Neuron (in vitro differentiated cells): ENCODE data around the gene RNLS.

ENCODE experiments used
- H2AFZ ChIP-seq: one replicate; pipeline ENCODE4 v1.6.1; 2013; ENCODE audit warnings: low read depth, mild to moderate bottlenecking, inconsistent platforms, low read length, moderate library complexity
- H3K27me3 ChIP-seq: one replicate; pipeline ENCODE4 v1.6.1; 2013; ENCODE audit warnings: low read length; ENCODE audit not compliant: insufficient read depth
- H3K36me3 ChIP-seq: one replicate; pipeline ENCODE4 v1.6.1; 2013; ENCODE audit warnings: low read length; ENCODE audit not compliant: insufficient read depth
- H3K4me1 ChIP-seq: one replicate; pipeline ENCODE4 v1.6.1; 2013; ENCODE audit warnings: low read length; ENCODE audit not compliant: insufficient read depth
- H3K4me3 ChIP-seq: 2 replicates; pipeline ENCODE4 v1.5.1; 2013; ENCODE audit warnings: mild to moderate bottlenecking, low read length, moderate library complexity
- H3K9me3 ChIP-seq: one replicate; pipeline ENCODE4 v1.6.1; 2013; ENCODE audit warnings: low read length

Gene RNLS

DNA sequence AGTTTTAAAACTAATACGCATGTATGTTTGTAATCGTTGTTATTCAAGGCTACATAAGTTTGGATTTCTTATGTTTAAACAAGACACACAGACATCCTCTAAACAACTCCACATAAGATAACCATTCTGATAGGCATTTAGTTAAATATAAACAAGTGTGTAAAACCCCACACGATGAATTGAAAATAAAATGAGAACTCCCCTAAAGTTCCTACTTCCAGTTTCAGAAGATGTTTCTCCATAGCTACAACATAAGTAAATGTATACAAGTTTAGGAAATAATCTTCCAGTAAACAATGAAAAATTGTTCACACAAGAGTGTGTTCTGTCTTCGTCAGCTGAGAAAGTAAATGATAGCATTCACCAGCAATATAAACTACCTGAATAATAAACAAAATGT is 246.8 kb downstream of the RNLS start:
- Histone ChIP-seq H3K9me3 (no peaks in the 10 kb centered on the region), H2AFZ (no peak overlapping the region), H3K27me3 (no peaks in the 10 kb centered on the region), H3K36me3 (no peaks in the 10 kb centered on the region), H3K4me3 (no peak overlapping the region), H3K4me1 (no peaks in the 10 kb centered on the region)

DNA sequence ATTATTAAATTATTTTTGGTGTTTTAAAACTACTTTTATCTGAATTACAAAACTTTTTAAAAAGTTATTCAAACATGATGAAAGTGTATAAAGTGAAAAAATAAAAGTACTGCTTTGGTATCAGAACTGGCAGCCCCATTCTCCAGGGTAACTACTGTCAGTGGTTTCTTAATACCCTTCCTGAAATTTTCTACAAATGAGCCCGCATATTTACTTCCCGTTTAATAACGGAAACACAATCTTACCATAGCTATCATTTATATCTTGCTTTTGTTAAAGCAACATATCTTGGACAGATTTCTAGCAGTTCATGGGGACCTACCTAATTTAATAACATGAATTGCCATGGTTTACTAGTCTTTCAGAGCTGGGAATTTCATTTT is 249.9 kb downstream of the RNLS start:
- no peak overlapping the region for H2AFZ ChIP-seq
- H3K36me3 ChIP-seq: no peaks in the 10 kb centered on the region
- H3K9me3 ChIP-seq: no peaks in the 10 kb centered on the region
- H3K4me3 ChIP-seq: no peak overlapping the region
- no peaks in the 10 kb centered on the region for H3K4me1 ChIP-seq
- no peaks in the 10 kb centered on the region for H3K27me3 ChIP-seq

GRCh38 chr10:88332503-88333247 is 250.4 kb downstream of the RNLS start:
- H3K27me3 ChIP-seq: no peaks in the 10 kb centered on the region
- no peaks in the 10 kb centered on the region for H3K4me1 ChIP-seq
- no peaks in the 10 kb centered on the region for H3K9me3 ChIP-seq
- H2AFZ ChIP-seq: no peak overlapping the region
- H3K4me3 ChIP-seq: no peak overlapping the region
- H3K36me3 ChIP-seq: no peaks in the 10 kb centered on the region

DNA sequence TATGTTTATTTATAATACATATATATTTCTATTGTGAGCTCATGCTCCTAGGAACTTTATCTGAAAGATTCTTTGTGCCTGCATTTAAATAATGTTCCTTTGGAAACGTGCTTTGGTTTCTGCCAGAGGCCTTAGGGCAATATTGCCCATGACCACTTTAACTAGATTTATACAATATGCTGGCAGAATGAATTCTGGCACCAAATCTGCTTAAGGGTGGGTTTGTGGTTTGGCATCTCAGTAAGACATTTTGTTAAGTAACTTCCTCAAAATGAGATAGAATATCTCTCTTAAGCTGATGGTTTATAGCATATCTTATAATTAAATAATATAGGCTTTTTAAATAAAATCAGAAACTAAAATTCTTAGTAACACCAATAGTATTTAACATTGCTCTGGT is 252.9 kb downstream of the RNLS start:
- Histone ChIP-seq H3K27me3 (no peaks in the 10 kb centered on the region), H3K36me3 (no peaks in the 10 kb centered on the region), H3K9me3 (no peaks in the 10 kb centered on the region), H3K4me1 (no peaks in the 10 kb centered on the region), H3K4me3 (no peak overlapping the region), H2AFZ (no peak overlapping the region)

DNA sequence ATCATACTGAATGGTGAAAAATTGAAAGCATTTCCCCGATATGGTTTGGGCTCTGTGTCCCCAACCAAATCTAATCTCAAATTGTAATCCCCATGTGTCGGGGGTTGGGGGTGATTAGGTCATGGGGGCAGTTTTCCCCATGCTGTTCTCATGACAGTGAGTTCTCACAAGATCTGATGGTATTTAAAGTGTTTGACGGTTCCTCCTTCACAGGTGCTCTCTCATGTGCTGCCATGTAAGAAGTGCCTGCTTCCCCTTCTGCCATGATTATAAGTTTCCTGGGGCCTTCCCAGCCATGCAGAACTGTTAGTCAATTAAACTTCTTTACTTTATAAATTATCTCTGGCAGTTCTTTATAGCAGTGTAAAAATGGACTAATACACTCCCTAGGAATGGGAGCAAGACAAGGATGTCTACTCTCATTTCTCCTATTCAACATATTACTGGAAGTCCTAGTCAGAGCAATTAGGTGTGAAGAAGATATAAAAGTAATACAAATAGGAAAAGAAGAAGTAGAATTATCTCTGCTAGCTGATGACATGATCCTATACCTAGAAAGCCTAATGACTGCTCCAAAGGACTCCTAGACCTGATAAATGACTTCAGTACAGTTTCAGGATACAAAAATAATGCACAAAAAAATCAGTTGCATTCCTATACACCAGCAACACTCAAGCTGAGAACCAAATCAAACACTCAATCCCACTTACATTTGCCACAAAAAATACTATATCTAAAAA is 260.6 kb downstream of the RNLS start:
- Histone ChIP-seq H3K27me3 (no peaks in the 10 kb centered on the region), H3K4me3 (no peak overlapping the region), H3K4me1 (no peaks in the 10 kb centered on the region), H3K9me3 (peaks cover 3% of the 10 kb centered on the region), H3K36me3 (no peaks in the 10 kb centered on the region), H2AFZ (no peak overlapping the region)

GRCh38 chr10:88319960-88320517 is 263.1 kb downstream of the RNLS start:
- H3K9me3 ChIP-seq: peaks cover 3% of the 10 kb centered on the region
- no peaks in the 10 kb centered on the region for H3K36me3 ChIP-seq
- no peaks in the 10 kb centered on the region for H3K27me3 ChIP-seq
- H3K4me3 ChIP-seq: no peak overlapping the region
- no peaks in the 10 kb centered on the region for H3K4me1 ChIP-seq
- H2AFZ ChIP-seq: no peak overlapping the region

DNA sequence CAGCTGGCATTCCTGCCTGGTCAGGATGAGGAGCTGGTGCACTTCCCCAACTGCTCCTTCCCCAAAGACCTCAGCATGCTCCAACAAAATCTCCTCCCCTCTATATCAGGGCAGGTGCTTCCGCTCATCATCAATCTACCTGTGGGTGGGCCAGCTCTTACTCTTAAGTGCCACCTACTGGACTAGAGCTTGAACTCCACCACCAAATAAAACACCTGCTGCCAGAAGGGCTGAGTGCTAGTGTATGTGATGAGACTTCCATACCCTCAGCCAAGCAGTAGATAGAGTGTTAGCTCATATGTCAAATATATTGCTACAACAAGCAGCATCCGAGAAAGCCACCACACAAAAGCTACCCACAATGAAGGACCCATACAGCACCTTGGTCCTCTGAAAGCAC is 264.3 kb downstream of the RNLS start:
- H3K9me3 ChIP-seq: peaks cover 3% of the 10 kb centered on the region
- no peaks in the 10 kb centered on the region for H3K36me3 ChIP-seq
- no peaks in the 10 kb centered on the region for H3K27me3 ChIP-seq
- H2AFZ ChIP-seq: no peak overlapping the region
- H3K4me1 ChIP-seq: no peaks in the 10 kb centered on the region
- H3K4me3 ChIP-seq: no peak overlapping the region

- Histone ChIP-seq H2AFZ (no peak overlapping the region), H3K4me3 (no peak overlapping the region), H3K9me3 (peaks cover 3% of the 10 kb centered on the region), H3K36me3 (no peaks in the 10 kb centered on the region), H3K27me3 (no peaks in the 10 kb centered on the region), H3K4me1 (no peaks in the 10 kb centered on the region)
Measured at GRCh38 chr10:88317099-88317498, 266.0 kb downstream of the RNLS start.

DNA sequence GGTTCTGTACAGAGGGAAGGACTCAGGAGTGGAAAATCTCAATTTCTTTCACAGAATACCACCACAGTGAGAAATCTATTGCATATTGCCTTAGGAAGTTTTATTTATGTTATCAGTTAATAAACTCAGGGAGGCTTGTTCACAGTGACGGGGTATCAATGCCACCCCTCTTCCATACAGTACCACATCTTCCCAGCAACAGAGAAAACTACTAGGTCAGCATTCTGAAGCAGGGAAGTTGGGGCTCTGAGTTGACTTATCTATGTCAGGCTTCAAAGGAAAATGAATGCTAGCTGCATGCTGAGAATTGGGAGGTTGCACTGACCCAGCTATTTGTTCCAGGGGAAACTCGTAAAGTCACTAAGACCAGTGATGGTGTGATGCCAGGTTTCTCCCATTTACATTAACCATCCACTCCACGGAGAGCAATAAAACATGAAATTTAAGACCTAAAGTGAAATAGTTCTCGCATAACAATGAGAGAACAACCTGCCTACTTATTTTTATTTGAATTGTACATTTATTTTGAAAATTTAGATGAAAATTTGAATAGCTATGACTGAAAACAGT is 266.7 kb downstream of the RNLS start:
- H3K9me3 ChIP-seq: peaks cover 3% of the 10 kb centered on the region
- H3K36me3 ChIP-seq: no peaks in the 10 kb centered on the region
- H3K27me3 ChIP-seq: no peaks in the 10 kb centered on the region
- no peaks in the 10 kb centered on the region for H3K4me1 ChIP-seq
- no peak overlapping the region for H3K4me3 ChIP-seq
- no peak overlapping the region for H2AFZ ChIP-seq

DNA sequence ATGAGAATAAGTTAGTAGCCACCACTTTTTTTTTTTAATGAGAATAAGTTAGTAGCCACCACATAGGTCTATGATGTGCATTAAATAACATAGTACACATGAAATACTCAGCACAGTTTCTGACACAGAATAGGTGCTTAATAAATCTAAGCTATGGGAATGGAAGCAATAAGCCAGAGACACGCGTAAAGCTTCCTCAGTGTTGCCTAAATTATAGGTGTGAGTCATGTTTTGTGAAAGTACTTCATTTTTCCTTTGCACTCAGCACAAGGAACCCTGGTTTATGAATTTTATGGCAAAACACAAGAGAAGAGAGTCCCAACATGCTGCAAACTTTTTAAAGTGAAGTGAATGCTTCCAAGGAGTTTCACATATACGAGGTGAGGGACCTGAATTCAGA is 267.4 kb downstream of the RNLS start:
- H2AFZ ChIP-seq: no peak overlapping the region
- peaks cover 3% of the 10 kb centered on the region for H3K9me3 ChIP-seq
- no peaks in the 10 kb centered on the region for H3K27me3 ChIP-seq
- no peaks in the 10 kb centered on the region for H3K4me1 ChIP-seq
- H3K36me3 ChIP-seq: no peaks in the 10 kb centered on the region
- no peak overlapping the region for H3K4me3 ChIP-seq

- Histone ChIP-seq H3K36me3 (no peaks in the 10 kb centered on the region), H3K27me3 (no peaks in the 10 kb centered on the region), H3K4me1 (no peaks in the 10 kb centered on the region), H3K4me3 (no peak overlapping the region), H2AFZ (no peak overlapping the region), H3K9me3 (peaks cover 3% of the 10 kb centered on the region)
Measured at GRCh38 chr10:88314362-88314761, 268.8 kb downstream of the RNLS start.

DNA sequence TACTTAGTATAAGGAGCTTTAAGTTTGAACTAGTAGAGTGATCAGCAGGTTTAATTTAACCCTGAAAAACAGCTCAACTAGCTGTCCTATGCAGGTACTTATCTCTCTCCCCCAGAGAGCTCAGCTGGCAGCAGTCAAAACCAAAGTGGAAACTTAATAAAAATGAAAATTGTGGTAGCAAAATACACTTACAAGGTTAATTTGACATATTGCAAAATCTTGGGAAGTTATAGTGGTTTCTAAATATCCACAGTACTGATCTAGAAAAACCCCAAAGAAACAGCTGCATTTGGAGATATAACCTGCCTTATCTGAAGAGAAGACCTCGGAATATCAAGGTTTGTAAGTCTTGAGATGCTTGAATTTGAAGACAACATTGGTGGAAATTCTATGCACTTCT is 269.2 kb downstream of the RNLS start:
- Histone ChIP-seq H3K4me1 (no peaks in the 10 kb centered on the region), H3K36me3 (no peaks in the 10 kb centered on the region), H3K27me3 (no peaks in the 10 kb centered on the region), H2AFZ (no peak overlapping the region), H3K9me3 (peaks cover 2% of the 10 kb centered on the region), H3K4me3 (no peak overlapping the region)

DNA sequence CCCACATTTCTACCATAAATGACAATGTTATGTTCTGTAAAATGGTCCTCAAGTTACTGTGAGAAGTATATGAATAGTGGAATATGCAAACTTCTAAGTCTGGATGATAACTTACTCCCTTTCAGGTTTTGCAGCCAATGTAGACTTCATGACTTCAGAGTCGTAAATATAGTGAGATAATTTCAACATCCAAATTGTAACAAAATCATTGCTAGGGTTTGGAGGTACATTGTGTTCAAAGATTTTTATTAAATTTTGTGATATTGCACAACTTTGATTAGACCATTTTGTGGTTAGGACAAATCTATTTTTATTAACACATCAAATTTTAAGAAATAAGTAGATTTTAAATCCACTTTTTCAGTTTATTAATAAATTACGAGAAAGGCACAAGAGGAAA is 270.3 kb downstream of the RNLS start:
- Histone ChIP-seq H2AFZ (no peak overlapping the region), H3K9me3 (no peaks in the 10 kb centered on the region), H3K27me3 (no peaks in the 10 kb centered on the region), H3K4me3 (no peak overlapping the region), H3K36me3 (no peaks in the 10 kb centered on the region), H3K4me1 (no peaks in the 10 kb centered on the region)
